Measurements from ENCODE around the gene ALMS1.

DNA sequence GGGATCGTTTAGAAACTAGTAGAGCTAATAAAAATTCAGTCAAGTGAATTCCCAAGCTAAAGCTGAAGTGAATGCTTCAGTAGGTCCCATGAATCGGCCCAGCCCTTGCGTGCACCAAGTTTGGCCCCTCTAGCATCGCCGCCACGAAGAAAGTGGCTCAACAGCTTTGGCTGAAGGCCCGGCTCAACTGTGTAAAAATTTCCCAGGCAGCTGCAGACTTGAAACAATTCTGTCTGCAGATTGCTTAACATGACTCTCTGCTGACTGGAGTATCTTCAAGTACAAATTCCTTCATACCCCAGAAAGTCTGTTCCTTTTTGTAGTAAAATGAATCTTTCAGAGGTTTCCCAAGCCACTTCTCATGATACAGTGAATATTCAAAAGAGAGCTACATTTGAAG is 32.7 kb downstream of the ALMS1 start:
- TF ChIP-seq, protein P1, sequence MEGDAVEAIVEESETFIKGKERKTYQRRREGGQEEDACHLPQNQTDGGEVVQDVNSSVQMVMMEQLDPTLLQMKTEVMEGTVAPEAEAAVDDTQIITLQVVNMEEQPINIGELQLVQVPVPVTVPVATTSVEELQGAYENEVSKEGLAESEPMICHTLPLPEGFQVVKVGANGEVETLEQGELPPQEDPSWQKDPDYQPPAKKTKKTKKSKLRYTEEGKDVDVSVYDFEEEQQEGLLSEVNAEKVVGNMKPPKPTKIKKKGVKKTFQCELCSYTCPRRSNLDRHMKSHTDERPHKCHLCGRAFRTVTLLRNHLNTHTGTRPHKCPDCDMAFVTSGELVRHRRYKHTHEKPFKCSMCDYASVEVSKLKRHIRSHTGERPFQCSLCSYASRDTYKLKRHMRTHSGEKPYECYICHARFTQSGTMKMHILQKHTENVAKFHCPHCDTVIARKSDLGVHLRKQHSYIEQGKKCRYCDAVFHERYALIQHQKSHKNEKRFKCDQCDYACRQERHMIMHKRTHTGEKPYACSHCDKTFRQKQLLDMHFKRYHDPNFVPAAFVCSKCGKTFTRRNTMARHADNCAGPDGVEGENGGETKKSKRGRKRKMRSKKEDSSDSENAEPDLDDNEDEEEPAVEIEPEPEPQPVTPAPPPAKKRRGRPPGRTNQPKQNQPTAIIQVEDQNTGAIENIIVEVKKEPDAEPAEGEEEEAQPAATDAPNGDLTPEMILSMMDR (conservative IDR thresholded peaks at IDR 0.05), result no peak
- no peak for TF ChIP-seq ZFX (IDR thresholded peaks at IDR 0.05)
